ENCODE measurements around the gene CCDC198.

Gene CCDC198

DNA sequence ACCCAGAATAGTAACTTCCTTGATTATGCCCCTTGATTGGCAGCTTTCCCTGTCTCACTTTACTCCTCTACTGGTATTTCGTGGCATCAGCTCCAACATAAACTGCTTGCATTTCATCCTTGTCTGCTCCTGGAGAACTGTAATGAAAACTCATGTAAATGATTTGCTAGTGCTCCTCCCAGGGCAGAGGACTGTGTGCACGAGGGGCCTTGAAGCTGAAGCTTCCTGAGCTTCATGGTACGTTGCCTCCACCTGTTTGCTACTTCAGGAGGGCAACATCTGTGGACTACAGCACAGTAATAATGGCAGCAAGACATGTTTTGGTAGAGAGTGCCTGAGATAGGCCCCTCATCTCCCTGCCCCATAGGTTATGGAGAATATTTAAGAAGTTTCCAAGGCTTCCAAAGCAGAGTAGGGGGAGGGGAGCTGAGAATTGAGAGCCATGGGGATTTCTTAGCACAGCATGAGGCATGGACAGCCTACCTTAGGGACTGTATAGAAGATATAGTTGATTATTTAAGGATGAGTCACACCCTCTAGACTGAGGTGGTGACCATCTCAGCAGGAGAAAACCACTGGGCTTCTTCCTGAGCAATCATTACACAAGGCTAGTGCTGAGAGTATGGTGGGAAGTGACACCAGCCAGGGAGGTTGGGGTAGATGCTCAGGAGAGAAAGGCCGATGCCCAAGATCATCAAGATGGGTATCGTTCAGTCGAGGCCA, 29.5 kb downstream of the CCDC198 start:
- DNase-seq (ENCODE audit: low read depth in 3 of 3, low spot score in 1 of 3): no peak

DNA sequence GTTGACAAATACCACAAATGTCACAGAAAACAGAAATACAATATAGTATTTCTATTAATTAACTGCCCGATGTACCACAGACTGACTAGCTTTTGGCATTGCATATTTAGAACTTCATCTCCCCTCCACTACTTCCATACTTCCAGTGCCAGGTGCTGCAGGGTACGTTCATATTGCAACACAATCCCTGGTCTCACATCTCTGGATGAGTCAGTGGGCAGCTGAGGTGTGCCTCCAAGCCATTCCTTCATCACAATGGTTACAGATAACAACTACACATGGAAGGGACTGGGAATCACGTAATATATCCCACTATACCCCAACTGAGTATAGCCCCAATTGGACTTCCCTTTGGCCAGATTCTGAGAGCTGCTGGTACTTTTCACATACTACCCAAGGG, 31.1 kb downstream of the CCDC198 start:
- no peak for DNase-seq (ENCODE audit: low read depth in 3 of 3, low spot score in 1 of 3)

DNA sequence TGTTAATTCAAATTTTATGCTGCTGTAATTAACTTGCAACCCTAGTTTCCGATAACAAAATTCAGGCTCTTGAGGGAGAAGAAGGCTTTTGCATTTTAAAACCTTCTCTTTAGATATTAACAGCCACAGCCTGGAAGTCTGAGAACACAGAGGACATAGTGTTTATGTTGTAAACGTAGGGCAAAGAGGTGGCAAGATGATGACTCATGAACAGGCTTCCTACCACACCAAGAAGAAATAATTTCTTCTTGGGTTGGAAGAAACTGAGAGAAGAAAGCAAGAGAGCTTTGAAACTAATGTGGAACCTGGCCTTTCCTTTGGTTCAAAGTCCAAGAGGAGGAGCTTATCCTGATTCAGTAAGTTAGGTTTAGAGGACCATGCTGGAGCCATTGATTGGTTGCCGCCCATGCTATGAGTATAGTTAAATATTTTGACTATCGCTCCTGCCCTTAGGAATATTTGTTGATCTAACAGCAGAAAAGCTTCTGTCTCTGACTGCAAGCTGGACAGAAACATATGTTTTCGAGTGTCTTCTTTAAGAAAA, 31.8 kb downstream of the CCDC198 start:
- no peak for DNase-seq (ENCODE audit: low read depth in 3 of 3, low spot score in 1 of 3)

DNA sequence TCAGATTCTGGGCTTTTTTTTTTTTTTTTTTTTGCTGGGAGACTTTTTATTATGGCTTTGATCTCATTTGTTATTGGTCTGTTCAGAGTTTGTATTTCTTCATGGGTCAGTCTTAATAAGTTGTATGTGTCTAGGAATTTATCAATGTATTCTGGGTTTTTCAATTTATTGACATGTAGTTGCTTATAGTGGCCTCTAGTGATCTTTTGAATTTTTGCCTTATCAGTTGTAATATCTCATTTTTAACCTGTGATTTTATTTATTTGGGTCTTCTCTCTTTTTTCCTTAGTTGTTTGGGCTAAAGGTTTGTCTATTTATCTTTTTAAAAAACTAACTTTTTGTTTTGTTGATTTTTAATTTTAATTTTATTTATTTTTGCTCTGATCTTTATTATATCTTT, 57.7 kb downstream of the CCDC198 start:
- no peak for DNase-seq (ENCODE audit: low read depth in 3 of 3, low spot score in 1 of 3)

DNA sequence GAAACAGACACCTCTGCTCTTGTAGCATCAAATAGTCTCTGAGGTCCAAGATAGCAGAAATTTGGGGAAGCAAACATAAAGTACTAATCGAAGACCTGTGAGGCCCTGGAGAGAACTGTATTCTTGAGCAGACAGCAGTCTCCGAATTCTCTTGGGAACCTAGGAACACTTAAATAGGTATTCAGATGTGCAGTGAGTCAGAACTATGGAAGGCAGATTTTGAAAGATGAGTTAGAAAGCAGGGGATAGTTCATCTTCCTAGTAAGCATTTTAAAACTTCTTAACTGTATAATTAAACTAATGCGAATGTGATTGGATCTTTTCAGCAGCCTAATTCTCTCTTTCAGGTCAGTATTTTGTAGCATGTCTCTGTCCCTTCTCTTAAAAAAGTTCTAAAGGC, 72.7 kb downstream of the CCDC198 start:
- no peak for DNase-seq (ENCODE audit: low read depth in 3 of 3, low spot score in 1 of 3)

DNA sequence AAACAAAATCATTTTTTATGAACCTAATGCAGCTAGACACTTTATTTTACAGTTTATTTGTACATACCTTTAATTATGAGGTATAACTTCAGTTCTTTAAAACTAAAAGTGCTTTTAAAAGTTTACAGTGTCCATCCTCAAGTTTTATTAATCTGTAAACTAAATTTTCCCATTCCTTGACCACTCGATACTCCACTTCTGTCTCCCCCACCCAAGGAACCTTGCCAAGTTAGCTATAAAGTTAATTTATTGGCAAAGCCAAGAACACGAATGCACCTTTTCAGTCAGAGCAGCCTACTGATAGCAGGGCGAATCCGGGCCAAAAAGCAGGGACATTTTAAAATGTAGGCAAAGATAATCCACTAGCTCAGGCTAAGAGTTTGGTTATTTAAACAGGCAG, 73.6 kb downstream of the CCDC198 start:
- no peak for DNase-seq (ENCODE audit: low read depth in 3 of 3, low spot score in 1 of 3)
